ENCODE results near the gene CYYR1.

The CYYR1 gene

GRCh38 chr21:26441149-26441548 is 131.9 kb downstream of the CYYR1 start:
- peaks cover 2% of the 10 kb centered on the region; the same call in 1 of the 2 replicates for H3K9me3 ChIP-seq (ENCODE audit: insufficient read depth, low read depth, low read length)
- 100% methylated on average over 2 of the region's 2 CpGs for WGBS
- no peaks in the 10 kb centered on the region for H3K27me3 ChIP-seq (ENCODE audit: insufficient read depth, low read length)
- H3K9ac ChIP-seq (ENCODE audit: low read depth, low read length), result no peak overlapping the region
- no peak overlapping the region for H3K4me3 ChIP-seq (ENCODE audit: low read length)
- H3K27ac ChIP-seq (ENCODE audit: low read depth, low read length), result no peak overlapping the region
- no peaks in the 10 kb centered on the region for H3K36me3 ChIP-seq (ENCODE audit: insufficient read depth, low read length)
- H3K4me1 ChIP-seq (ENCODE audit: insufficient read depth, low read length), result peaks cover 7% of the 10 kb centered on the region; the same call in 1 of the 2 replicates

GRCh38 chr21:26438976-26439375 is 134.1 kb downstream of the CYYR1 start:
- Histone ChIP-seq H3K9me3 (ENCODE audit: insufficient read depth, low read depth, low read length) (peaks cover 2% of the 10 kb centered on the region; the same call in 1 of the 2 replicates), H3K27ac (ENCODE audit: low read depth, low read length) (no peak overlapping the region), H3K4me1 (ENCODE audit: insufficient read depth, low read length) (peaks cover 7% of the 10 kb centered on the region; the same call in 1 of the 2 replicates), H3K36me3 (ENCODE audit: insufficient read depth, low read length) (no peaks in the 10 kb centered on the region), H3K9ac (ENCODE audit: low read depth, low read length) (no peak overlapping the region), H3K27me3 (ENCODE audit: insufficient read depth, low read length) (no peaks in the 10 kb centered on the region), H3K4me3 (ENCODE audit: low read length) (no peak overlapping the region)

DNA sequence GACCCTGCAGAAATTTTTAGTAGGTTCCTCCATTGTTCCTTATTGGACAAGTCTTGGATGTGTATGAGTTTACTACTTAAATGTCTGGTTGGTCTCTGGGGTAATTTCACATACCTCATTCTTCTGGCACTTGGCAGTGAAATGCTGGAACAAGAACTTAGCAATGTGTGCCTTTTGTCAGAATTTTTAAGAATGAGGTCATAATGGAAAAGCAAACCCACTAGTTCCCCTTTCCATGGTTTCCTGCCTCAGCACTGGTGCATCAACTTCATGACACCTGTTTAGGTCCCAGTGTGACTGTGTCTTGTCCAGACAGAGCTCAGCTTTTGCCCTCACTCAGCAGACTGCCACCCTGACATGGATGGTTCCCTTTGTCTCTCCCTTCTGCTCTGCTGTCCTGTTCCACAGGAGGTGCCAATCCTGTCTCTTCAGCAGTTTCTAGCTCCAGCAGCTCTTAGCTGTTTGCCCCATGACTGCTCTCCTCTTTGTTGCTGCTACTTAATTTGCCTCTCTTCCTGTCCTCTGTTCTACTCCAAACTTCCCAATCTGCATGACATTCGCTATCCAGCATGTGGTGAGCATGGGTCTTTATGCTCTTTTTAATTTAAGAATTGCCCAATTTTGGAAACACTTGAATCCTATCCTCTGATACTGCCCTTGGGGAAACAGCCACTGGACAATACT is 135.6 kb downstream of the CYYR1 start:
- Histone ChIP-seq H3K36me3 (ENCODE audit: insufficient read depth, low read length) (no peaks in the 10 kb centered on the region), H3K9ac (ENCODE audit: low read depth, low read length) (no peak overlapping the region), H3K27ac (ENCODE audit: low read depth, low read length) (no peak overlapping the region), H3K4me3 (ENCODE audit: low read length) (no peak overlapping the region), H3K27me3 (ENCODE audit: insufficient read depth, low read length) (no peaks in the 10 kb centered on the region), H3K9me3 (ENCODE audit: insufficient read depth, low read depth, low read length) (peaks cover 2% of the 10 kb centered on the region; the same call in 1 of the 2 replicates), H3K4me1 (ENCODE audit: insufficient read depth, low read length) (peaks cover 7% of the 10 kb centered on the region; the same call in 1 of the 2 replicates)
- WGBS, result 83% methylated on average over 1 of the region's 1 CpG

- Histone ChIP-seq H3K27ac (ENCODE audit: low read depth, low read length) (no peak overlapping the region), H3K4me3 (ENCODE audit: low read length) (no peak overlapping the region), H3K9me3 (ENCODE audit: insufficient read depth, low read depth, low read length) (no peaks in the 10 kb centered on the region), H3K36me3 (ENCODE audit: insufficient read depth, low read length) (no peaks in the 10 kb centered on the region), H3K27me3 (ENCODE audit: insufficient read depth, low read length) (no peaks in the 10 kb centered on the region), H3K4me1 (ENCODE audit: insufficient read depth, low read length) (peaks cover 7% of the 10 kb centered on the region; the same call in 1 of the 2 replicates), H3K9ac (ENCODE audit: low read depth, low read length) (no peak overlapping the region)
- WGBS, result 95% methylated on average over 1 of the region's 1 CpG
Measured at GRCh38 chr21:26433386-26433785, 139.7 kb downstream of the CYYR1 start.

DNA sequence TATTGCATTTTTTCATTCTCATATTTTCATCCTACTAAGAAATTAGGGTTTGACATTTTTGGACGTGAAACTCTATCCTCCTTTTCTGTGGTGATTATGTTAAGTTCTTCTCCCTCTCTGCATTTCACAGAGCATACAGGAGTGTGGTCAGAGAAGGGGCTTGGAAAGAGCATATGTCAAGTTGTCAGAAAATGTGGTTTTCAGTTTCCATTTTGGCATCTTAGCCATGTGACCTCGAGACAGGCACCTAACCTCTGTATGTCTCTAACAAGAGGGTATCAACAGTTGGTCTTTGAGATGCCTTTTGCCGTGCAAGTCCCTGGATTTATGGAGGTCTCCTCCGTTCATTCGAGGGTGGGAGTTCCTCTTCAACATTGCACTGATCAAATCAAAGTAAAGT is 140.7 kb downstream of the CYYR1 start:
- peaks cover under 1% of the 10 kb centered on the region; the same call in 1 of the 2 replicates for H3K4me1 ChIP-seq (ENCODE audit: insufficient read depth, low read length)
- H3K9me3 ChIP-seq (ENCODE audit: insufficient read depth, low read depth, low read length), result no peaks in the 10 kb centered on the region
- 88% methylated on average over 5 of the region's 5 CpGs for WGBS

DNA sequence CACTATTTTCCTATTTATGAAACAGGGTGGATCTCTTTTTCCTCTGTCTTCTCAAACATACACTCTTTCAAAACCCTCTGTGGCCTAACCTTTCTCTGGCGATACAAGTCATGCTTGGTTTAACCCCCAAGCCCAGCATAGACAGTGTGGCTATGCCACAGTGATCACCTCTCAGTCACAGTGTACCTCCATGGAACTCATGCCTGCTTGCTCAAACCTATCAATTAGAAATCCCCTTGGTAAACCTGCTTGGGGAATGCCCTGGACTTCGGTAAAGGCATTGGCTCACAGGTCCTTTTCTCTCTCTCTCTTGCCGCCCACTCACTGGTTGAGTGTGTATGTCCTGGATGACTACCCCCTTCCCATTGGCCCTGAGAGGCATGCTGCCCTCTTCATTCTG is 147.5 kb downstream of the CYYR1 start:
- Histone ChIP-seq H3K4me3 (ENCODE audit: low read length) (no peak overlapping the region), H3K4me1 (ENCODE audit: insufficient read depth, low read length) (no peaks in the 10 kb centered on the region), H3K36me3 (ENCODE audit: insufficient read depth, low read length) (no peaks in the 10 kb centered on the region), H3K27me3 (ENCODE audit: insufficient read depth, low read length) (no peaks in the 10 kb centered on the region), H3K9ac (ENCODE audit: low read depth, low read length) (no peak overlapping the region), H3K27ac (ENCODE audit: low read depth, low read length) (no peak overlapping the region), H3K9me3 (ENCODE audit: insufficient read depth, low read depth, low read length) (no peaks in the 10 kb centered on the region)
- WGBS, result 97% methylated on average over 3 of the region's 3 CpGs

More for the DNA sequence above, 140.7 kb downstream of the CYYR1 start:
- Histone ChIP-seq H3K9ac (ENCODE audit: low read depth, low read length) (no peak overlapping the region), H3K27ac (ENCODE audit: low read depth, low read length) (no peak overlapping the region), H3K4me3 (ENCODE audit: low read length) (no peak overlapping the region), H3K27me3 (ENCODE audit: insufficient read depth, low read length) (no peaks in the 10 kb centered on the region), H3K36me3 (ENCODE audit: insufficient read depth, low read length) (no peaks in the 10 kb centered on the region)

GRCh38 chr21:26423511-26423910 is 149.6 kb downstream of the CYYR1 start:
- Histone ChIP-seq H3K36me3 (ENCODE audit: insufficient read depth, low read length) (no peaks in the 10 kb centered on the region), H3K4me1 (ENCODE audit: insufficient read depth, low read length) (no peaks in the 10 kb centered on the region), H3K9me3 (ENCODE audit: insufficient read depth, low read depth, low read length) (no peaks in the 10 kb centered on the region), H3K27me3 (ENCODE audit: insufficient read depth, low read length) (no peaks in the 10 kb centered on the region), H3K4me3 (ENCODE audit: low read length) (no peak overlapping the region), H3K9ac (ENCODE audit: low read depth, low read length) (no peak overlapping the region), H3K27ac (ENCODE audit: low read depth, low read length) (no peak overlapping the region)
- WGBS, result 91% methylated on average over 6 of the region's 6 CpGs

GRCh38 chr21:26422706-26423105 is 150.4 kb downstream of the CYYR1 start:
- Histone ChIP-seq H3K4me3 (ENCODE audit: low read length) (no peak overlapping the region), H3K27me3 (ENCODE audit: insufficient read depth, low read length) (no peaks in the 10 kb centered on the region), H3K9ac (ENCODE audit: low read depth, low read length) (no peak overlapping the region), H3K36me3 (ENCODE audit: insufficient read depth, low read length) (no peaks in the 10 kb centered on the region), H3K27ac (ENCODE audit: low read depth, low read length) (no peak overlapping the region), H3K4me1 (ENCODE audit: insufficient read depth, low read length) (no peaks in the 10 kb centered on the region), H3K9me3 (ENCODE audit: insufficient read depth, low read depth, low read length) (no peaks in the 10 kb centered on the region)
- 98% methylated on average over 4 of the region's 4 CpGs for WGBS

DNA sequence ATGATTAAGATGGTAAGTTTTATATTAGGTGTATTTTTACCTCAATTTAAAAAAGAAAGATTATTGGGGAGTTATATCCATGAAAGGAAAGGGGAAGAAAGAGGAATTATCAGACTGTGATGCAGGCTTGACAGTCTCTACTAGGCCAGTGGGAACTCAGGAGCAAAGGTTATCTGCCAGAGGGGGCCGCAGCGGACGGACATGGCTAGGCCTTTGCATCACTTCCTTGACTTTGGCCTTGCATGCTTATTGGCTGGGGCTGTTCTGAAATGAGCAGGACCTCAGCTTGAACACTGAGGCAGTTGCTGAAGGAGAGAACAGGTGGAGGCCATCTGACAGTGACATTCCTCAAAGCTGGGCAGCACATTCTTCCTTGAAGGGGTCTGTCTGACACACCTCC is 150.9 kb downstream of the CYYR1 start:
- H3K27ac ChIP-seq (ENCODE audit: low read depth, low read length), result no peak overlapping the region
- H3K27me3 ChIP-seq (ENCODE audit: insufficient read depth, low read length), result no peaks in the 10 kb centered on the region
- no peak overlapping the region for H3K4me3 ChIP-seq (ENCODE audit: low read length)
- H3K4me1 ChIP-seq (ENCODE audit: insufficient read depth, low read length), result no peaks in the 10 kb centered on the region
- H3K9ac ChIP-seq (ENCODE audit: low read depth, low read length), result no peak overlapping the region
- 94% methylated on average over 3 of the region's 3 CpGs for WGBS
- H3K36me3 ChIP-seq (ENCODE audit: insufficient read depth, low read length), result no peaks in the 10 kb centered on the region
- no peaks in the 10 kb centered on the region for H3K9me3 ChIP-seq (ENCODE audit: insufficient read depth, low read depth, low read length)

GRCh38 chr21:26421724-26422123 is 151.4 kb downstream of the CYYR1 start:
- Histone ChIP-seq H3K4me3 (ENCODE audit: low read length) (no peak overlapping the region), H3K9me3 (ENCODE audit: insufficient read depth, low read depth, low read length) (no peaks in the 10 kb centered on the region), H3K4me1 (ENCODE audit: insufficient read depth, low read length) (no peaks in the 10 kb centered on the region), H3K36me3 (ENCODE audit: insufficient read depth, low read length) (no peaks in the 10 kb centered on the region), H3K9ac (ENCODE audit: low read depth, low read length) (no peak overlapping the region), H3K27me3 (ENCODE audit: insufficient read depth, low read length) (no peaks in the 10 kb centered on the region), H3K27ac (ENCODE audit: low read depth, low read length) (no peak overlapping the region)
- WGBS, result no CpG with 5 or more reads among the region's 1 CpG

All from HUES64 (cell line).